K562 (cell line): Measurements from ENCODE around the gene A1BG. TPM values are rescaled to one million over a fixed set of nuclear protein-coding genes. Genes with fewer than 3 reads are reported as not detected.
A peak's percentile ranks its signal among the peaks of the same experiment; 100 is the strongest.

Experiments
- CBFB ChIP-seq: sonication (generic); formaldehyde crosslinking; IDR thresholded peaks from 2 replicates; pipeline ENCODE4 v1.4.0; 2020; ENCODE audit warnings: mild to moderate bottlenecking, missing genetic modification reagents
- CREB5 ChIP-seq: fragments of 250-450 bp; sonication (Bioruptor Pico); IDR thresholded peaks from 2 replicates; pipeline ENCODE4 v1.5.0; 2020; ENCODE audit warnings: mild to moderate bottlenecking
- E2F8 ChIP-seq: fragments of 450-650 bp; IDR thresholded peaks from 2 replicates; pipeline ENCODE4 v1.7.1; 2018; ENCODE audit warnings: mild to moderate bottlenecking, low read depth; ENCODE audit not compliant: partially characterized antibody
- ERF ChIP-seq: fragments of 450-650 bp; formaldehyde crosslinking; IDR thresholded peaks from 2 replicates; pipeline ENCODE4 v1.4.0; 2020; ENCODE audit warnings: mild to moderate bottlenecking, mixed read lengths
- FOSL1 ChIP-seq: fragments of 200-800 bp; sonication (Bioruptor generic); conservative IDR thresholded peaks from 2 replicates; pipeline ENCODE4 v1.6.1; 2016; ENCODE audit warnings: missing genetic modification characterization, missing compliant biosample characterization
- MEIS2 ChIP-seq: fragments of 450-650 bp; IDR thresholded peaks from 2 replicates; pipeline ENCODE4 v1.6.1; 2014; ENCODE audit warnings: mild to moderate bottlenecking; ENCODE audit not compliant: partially characterized antibody
- OTX1 ChIP-seq: fragments of 450-650 bp; formaldehyde crosslinking; IDR thresholded peaks from 2 replicates; pipeline ENCODE4 v1.4.0; 2022; ENCODE audit warnings: mild to moderate bottlenecking
- PHF20 ChIP-seq: fragments of 450-650 bp; IDR thresholded peaks from 2 replicates; pipeline ENCODE4 v1.6.1; 2018; ENCODE audit not compliant: partially characterized antibody
- POLR2G ChIP-seq: fragments of 200-400 bp; formaldehyde crosslinking; IDR thresholded peaks from 2 replicates; pipeline ENCODE4 v1.6.1; 2017; ENCODE audit warnings: low read depth, mild to moderate bottlenecking, antibody characterized with exemption, low read length, moderate library complexity
- SIN3A ChIP-seq, 2 experiments: fragments of 150-350 bp in 1 of 2; IDR thresholded peaks; 2 replicates each; pipeline ENCODE4 v1.6.1; 2011 to 2016; ENCODE audit warnings: borderline replicate concordance in 2 of 2, low read depth in 2 of 2, low read length in 2 of 2, mild to moderate bottlenecking in 2 of 2, moderate library complexity in 2 of 2; ENCODE audit not compliant: control insufficient read depth in 1 of 2
- SP1 ChIP-seq: sonication (generic); formaldehyde crosslinking; IDR thresholded peaks from 2 replicates; pipeline ENCODE4 v1.8.1; 2022; ENCODE audit warnings: mild to moderate bottlenecking, missing genetic modification reagents
- SREBF2 ChIP-seq: sonication (generic); formaldehyde crosslinking; IDR thresholded peaks from 2 replicates; pipeline ENCODE4 v1.4.0; 2020; ENCODE audit warnings: mild to moderate bottlenecking, missing genetic modification reagents
- XRCC5 ChIP-seq: fragments of 200-400 bp; formaldehyde crosslinking; IDR thresholded peaks from 2 replicates; pipeline ENCODE4 v1.6.1; 2017; ENCODE audit warnings: low read depth, mild to moderate bottlenecking, low read length
- ZBTB1 ChIP-seq: sonication (generic); formaldehyde crosslinking; IDR thresholded peaks from 2 replicates; pipeline ENCODE4 v1.8.1; 2023; ENCODE audit warnings: missing genetic modification reagents, low read depth, mild to moderate bottlenecking, borderline replicate concordance
- ZFPM2 ChIP-seq: fragments of 250-450 bp; sonication (Bioruptor Pico); IDR thresholded peaks from 2 replicates; pipeline ENCODE4 v1.5.1; 2022; ENCODE audit warnings: mild to moderate bottlenecking
- ZHX1 ChIP-seq: fragments of 150-350 bp; conservative IDR thresholded peaks from 2 replicates; pipeline ENCODE4 v1.6.1; 2014; ENCODE audit warnings: low read length
- ZKSCAN1 ChIP-seq: fragments of 150-350 bp; IDR thresholded peaks from 2 replicates; pipeline ENCODE4 v1.6.1; 2016; ENCODE audit warnings: low read depth, low read length
- ZNF143 ChIP-seq: sonication (generic); formaldehyde crosslinking; IDR thresholded peaks from 2 replicates; pipeline ENCODE4 v1.9.0; 2022; ENCODE audit warnings: mild to moderate bottlenecking, missing genetic modification reagents
- polyA plus RNA-seq, 8 experiments: library from polyadenylated mRNA; depleted of rRNA in 4 of 8; stranded (reverse) in 5 of 8; unstranded in 3 of 8; fragments of >200 nt; fragmentation: Nextera tagmentation in 2 of 8; fragmentation: Illumina TruSeq in 1 of 8; extraction: Ambion mirVana in 2 of 8; extraction: Trizol in 1 of 8; gene quantifications; 2 replicates each; pipeline versions ENCODE4 v1.2.1 to v1.2.3, GENCODE V29; 2011 to 2014; ENCODE audit warnings: inconsistent platforms in 1 of 8, missing spikeins in 1 of 8
- total RNA-seq, 7 experiments: library from RNA; depleted of rRNA in 6 of 7; stranded (reverse); fragments of >200 nt in 6 of 7; fragmentation: Illumina TruSeq in 2 of 7; extraction: Trizol in 2 of 7; gene quantifications; 2 replicates each; pipeline versions ENCODE4 v1.2.1 to v1.2.3, GENCODE V29; 2011 to 2021; ENCODE audit warnings: low replicate concordance in 1 of 7

A1BG gene
- total and polyA plus RNA-seq, 9 of the 15 experiments (the other 6 are each of a cell fraction or from before 2014, with no cell fraction given): 0.10 to 19.8 (median 2.6) TPM

- peak; percentile 88 for TF ChIP-seq E2F8
- TF ChIP-seq SP1 (CRISPR knock-in tag): peak; percentile 90
- peak; percentile 99 for TF ChIP-seq XRCC5
- TF ChIP-seq ZFPM2 (CRISPR knock-in tag): no peak
- peak; percentile 68; the same call in 1 of the 2 replicates for TF ChIP-seq CBFB
- peak; percentile 73 to 91 for TF ChIP-seq SIN3A (IDR thresholded peaks at IDR 0.05; ENCODE audit: borderline replicate concordance in 2 of 2, control insufficient read depth in 1 of 2, low read depth in 2 of 2, low read length in 2 of 2)
- peak; percentile 77 for TF ChIP-seq ZKSCAN1
- TF ChIP-seq CREB5 (CRISPR knock-in tag): no peak
- TF ChIP-seq MEIS2: peak; percentile 94
- TF ChIP-seq FOSL1 (tag): peak; percentile 72
- no peak for TF ChIP-seq SREBF2 (CRISPR knock-in tag)
- TF ChIP-seq OTX1: 0 out of 2 replicates have a peak, but pooled peaks have one; percentile 4
- peak; percentile 96 for TF ChIP-seq ERF (CRISPR knock-in tag)
- peak; percentile 75; the same call in 1 of the 2 replicates for TF ChIP-seq ZBTB1 (CRISPR knock-in tag)
- peak; percentile 93 for TF ChIP-seq ZNF143 (CRISPR knock-in tag)
- TF ChIP-seq POLR2G: peak; percentile 97
- TF ChIP-seq ZHX1: 0 out of 2 replicates have a peak, but pooled peaks have one; percentile 58
- TF ChIP-seq PHF20: peak; percentile 93
Observed at GRCh38 chr19:58380662-58381459, 27.6 kb upstream of the A1BG start, which contains the start of gene ZNF837 (continued).
